K562 (cell line): Measurements from ENCODE around the gene SLC38A1. TPM values are rescaled to one million over a fixed set of nuclear protein-coding genes. Genes with fewer than 3 reads are reported as not detected.

Source experiments
- ATAC-seq: fragments of 200-7000 bp; cut with Tn5 transposase; 3 replicates; pipeline ENCODE4 v1.9.1; 2020; ENCODE audit warnings: moderate library complexity
- BruUV-seq: library from RNA; stranded (reverse); fragments of 400-500 nt; replicated peaks from 2 replicates; lab custom pipeline; 2021; lab: Mats Ljungman, UMichigan
- CTCF ChIA-PET: fragments of 300-600 bp; formaldehyde crosslinking; extraction: SDS; loops from one replicate; lab custom pipeline; 2021; ENCODE audit warnings: low intra/inter-chr PET ratio; lab: Yijun Ruan, JAX
- POLR2A ChIA-PET: fragments of 300-600, 350-650 bp; sonication (Branson Sonifier 250); formaldehyde crosslinking; extraction: SDS; loops from one replicate; lab custom pipeline; 2021; ENCODE audit warnings: antibody characterized with exemption, inconsistent platforms; lab: Yijun Ruan, JAX
- DNase-seq, 4 experiments: peaks; one replicate each; pipeline versions ENCODE4 v3.0.0 to v3.0.0-alpha.2; 2011 to 2018; ENCODE audit warnings: low spot score in 3 of 4, mixed read lengths in 3 of 4; ENCODE audit errors: extremely low read depth in 1 of 4
- FAIRE-seq: peaks from 2 replicates; lab custom pipeline; 2011; peaks lifted over from hg19 to GRCh38; lab: Jason Lieb, UNC
- H2AFZ ChIP-seq: 2 replicates; pipeline ENCODE4 v1.6.0; 2011; ENCODE audit warnings: low read depth, low read length, control low read depth, inconsistent platforms
- H3K27ac ChIP-seq: fragments of 200-600 bp; 3 replicates; pipeline ENCODE4 v1.8.0; 2011; ENCODE audit warnings: low read depth, mild to moderate bottlenecking, control low read depth, inconsistent platforms, low read length, moderate library complexity, mixed read lengths; ENCODE audit errors: extremely low read depth
- H3K27me3 ChIP-seq, 2 experiments: fragments of 300-600 bp in 1 of 2; 2 replicates in 1 of 2; 3 replicates in 1 of 2; pipeline versions ENCODE4 v1.6.0 to v1.8.0; 2011; ENCODE audit warnings: inconsistent platforms in 2 of 2, low read length in 2 of 2, mild to moderate bottlenecking in 1 of 2, mixed read lengths in 1 of 2, moderate library complexity in 1 of 2; ENCODE audit not compliant: control insufficient read depth in 2 of 2, insufficient read depth in 2 of 2
- H3K36me3 ChIP-seq: fragments of 300-600 bp; 3 replicates; pipeline ENCODE4 v1.8.0; 2011; ENCODE audit warnings: mild to moderate bottlenecking, low read length, inconsistent platforms; ENCODE audit not compliant: control insufficient read depth, insufficient read depth
- H3K4me1 ChIP-seq, 2 experiments: fragments of 200-600 bp in 1 of 2; replicated peaks in 1 of 2; 2 replicates in 1 of 2; 3 replicates in 1 of 2; pipeline versions ENCODE4 v1.5.1 to v1.8.0; 2011; ENCODE audit warnings: inconsistent platforms in 2 of 2, low read length in 2 of 2, mild to moderate bottlenecking in 1 of 2, mixed read lengths in 1 of 2, moderate library complexity in 1 of 2; ENCODE audit not compliant: control insufficient read depth in 2 of 2, insufficient read depth in 2 of 2
- H3K4me2 ChIP-seq: 2 replicates; pipeline ENCODE4 v1.6.1; 2011; ENCODE audit warnings: low read length, control low read depth, inconsistent platforms, mixed read lengths; ENCODE audit not compliant: insufficient read depth
- H3K4me3 ChIP-seq: fragments of 200-600 bp; sonication (generic), shearing (Covaris generic); 2 replicates; pipeline ENCODE4 v1.5.1; 2016; ENCODE audit warnings: control low read depth, inconsistent platforms
- H3K79me2 ChIP-seq: fragments of 200-600 bp; 3 replicates; pipeline ENCODE4 v1.8.0; 2011; ENCODE audit warnings: low read length, inconsistent platforms; ENCODE audit not compliant: control insufficient read depth, insufficient read depth
- H3K9ac ChIP-seq, 2 experiments: 2 replicates each; pipeline versions ENCODE4 v1.6.0 to v1.6.1; 2011; ENCODE audit warnings: low read depth in 2 of 2, low read length in 2 of 2, control low read depth in 1 of 2, inconsistent platforms in 1 of 2, mild to moderate bottlenecking in 1 of 2, mixed read lengths in 1 of 2; ENCODE audit not compliant: insufficient read depth in 1 of 2
- H3K9me1 ChIP-seq: one replicate; pipeline ENCODE4 v1.6.0; 2011; ENCODE audit warnings: inconsistent platforms, mild to moderate bottlenecking, low read length, moderate library complexity; ENCODE audit not compliant: control insufficient read depth, insufficient read depth
- H3K9me3 ChIP-seq: replicated peaks from 2 replicates; pipeline ENCODE4 v1.5.1; 2011; ENCODE audit warnings: low read depth, low read length, inconsistent platforms; ENCODE audit not compliant: control insufficient read depth, insufficient read depth
- H4K20me1 ChIP-seq: replicated peaks from 2 replicates; pipeline ENCODE4 v1.6.1; 2011; ENCODE audit warnings: low read length, inconsistent platforms, mixed read lengths; ENCODE audit not compliant: control insufficient read depth, insufficient read depth
- ARHGAP35 ChIP-seq: fragments of 450-650 bp; IDR thresholded peaks from 2 replicates; pipeline ENCODE4 v1.6.1; 2018; ENCODE audit not compliant: partially characterized antibody
- ATF7 ChIP-seq: fragments of 450-650 bp; IDR thresholded peaks from 2 replicates; pipeline ENCODE4 v1.7.1; 2014; ENCODE audit warnings: mild to moderate bottlenecking, moderate library complexity
- CBFB ChIP-seq: sonication (generic); formaldehyde crosslinking; IDR thresholded peaks from 2 replicates; pipeline ENCODE4 v1.4.0; 2020; ENCODE audit warnings: mild to moderate bottlenecking, missing genetic modification reagents
- CBX3 ChIP-seq, 2 experiments: IDR thresholded peaks; 1 replicate in 1 of 2; 2 replicates in 1 of 2; pipeline ENCODE4 v1.6.1; 2012; ENCODE audit warnings: inconsistent platforms in 2 of 2, low read length in 2 of 2, borderline replicate concordance in 1 of 2, control low read depth in 1 of 2
- CHD1 ChIP-seq: fragments of 200-600 bp; sonication (generic); IDR thresholded peaks from one replicate; pipeline ENCODE4 v1.6.1; 2012; ENCODE audit warnings: mild to moderate bottlenecking, moderate library complexity, low read length, inconsistent platforms
- DNMT1 ChIP-seq: fragments of 450-650 bp; IDR thresholded peaks from 2 replicates; pipeline ENCODE4 v1.6.1; 2016; ENCODE audit warnings: antibody characterized with exemption, mild to moderate bottlenecking
- ELF4 ChIP-seq: fragments of 450-650 bp; formaldehyde crosslinking; IDR thresholded peaks from 2 replicates; pipeline ENCODE4 v1.4.0; 2022; ENCODE audit warnings: missing genetic modification characterization
- MTA3 ChIP-seq: fragments of 450-650 bp; formaldehyde crosslinking; IDR thresholded peaks from 2 replicates; pipeline ENCODE4 v1.6.1; 2017; ENCODE audit warnings: mild to moderate bottlenecking, borderline replicate concordance
- MXD1 ChIP-seq: fragments of 250-450 bp; sonication (Bioruptor Pico); IDR thresholded peaks from 2 replicates; pipeline ENCODE4 v1.8.0; 2021; ENCODE audit warnings: borderline replicate concordance, mild to moderate bottlenecking, moderate library complexity; ENCODE audit not compliant: poor library complexity, severe bottlenecking
- NCOA4 ChIP-seq: fragments of 450-650 bp; IDR thresholded peaks from 2 replicates; pipeline ENCODE4 v1.6.1; 2018; ENCODE audit warnings: mild to moderate bottlenecking; ENCODE audit not compliant: partially characterized antibody
- POLR2AphosphoS2 ChIP-seq: IDR thresholded peaks from 2 replicates; pipeline ENCODE4 v1.6.1; 2012; ENCODE audit warnings: low read length, improper control_type of control experiment
- RB1 ChIP-seq: fragments of 450-650 bp; IDR thresholded peaks from 2 replicates; pipeline ENCODE4 v1.6.1; 2017; ENCODE audit warnings: low read depth, mild to moderate bottlenecking
- TGIF2 ChIP-seq: sonication (generic); formaldehyde crosslinking; IDR thresholded peaks from 2 replicates; pipeline ENCODE4 v1.8.1; 2022; ENCODE audit warnings: mild to moderate bottlenecking, missing genetic modification reagents, moderate library complexity
- YBX1 ChIP-seq: fragments of 450-650 bp; IDR thresholded peaks from 2 replicates; pipeline ENCODE4 v1.7.1; 2016; ENCODE audit warnings: mild to moderate bottlenecking
- ZNF184 ChIP-seq: sonication (generic); formaldehyde crosslinking; IDR thresholded peaks from 2 replicates; pipeline ENCODE4 v1.5.0; 2020; ENCODE audit warnings: missing genetic modification reagents
- ZNF224 ChIP-seq: sonication (generic); formaldehyde crosslinking; IDR thresholded peaks from 2 replicates; pipeline ENCODE4 v1.8.0; 2022; ENCODE audit warnings: mild to moderate bottlenecking, missing genetic modification reagents
- ZNF79 ChIP-seq: fragments of 250-450 bp; sonication (Bioruptor Pico); IDR thresholded peaks from 2 replicates; pipeline ENCODE4 v1.4.0; 2020; ENCODE audit warnings: low read depth, mild to moderate bottlenecking, moderate library complexity
- WGBS: fragments of 100-300 bp; shearing (Covaris generic); methylation state at CpG from one replicate; pipeline ENCODE4 v1.1.6; 2016; ENCODE audit warnings: low coverage, mixed read lengths; ENCODE audit not compliant: insufficient coverage; ENCODE audit errors: missing lambda C conversion rate; 5-methylcytosine and 5-hydroxymethylcytosine counted together
- in situ Hi-C: fragments of 300-500 bp; cut with MboI; formaldehyde crosslinking; loops from 4 replicates; pipeline ENCODE4 v1.15.0; 2018; ENCODE audit warnings: inconsistent platforms, mixed read lengths
- intact Hi-C: fragments of 100-400 bp; cut with micrococcal nuclease; formaldehyde crosslinking; loops from 2 replicates; pipeline ENCODE4 v1.14.2; 2022
- polyA plus RNA-seq, 8 experiments: library from polyadenylated mRNA; depleted of rRNA in 4 of 8; stranded (reverse) in 5 of 8; unstranded in 3 of 8; fragments of >200 nt; fragmentation: Nextera tagmentation in 2 of 8; fragmentation: Illumina TruSeq in 1 of 8; extraction: Ambion mirVana in 2 of 8; extraction: Trizol in 1 of 8; gene quantifications; 2 replicates each; pipeline versions ENCODE4 v1.2.1 to v1.2.3, GENCODE V29; 2011 to 2014; ENCODE audit warnings: inconsistent platforms in 1 of 8, missing spikeins in 1 of 8
- total RNA-seq, 7 experiments: library from RNA; depleted of rRNA in 6 of 7; stranded (reverse); fragments of >200 nt in 6 of 7; fragmentation: Illumina TruSeq in 2 of 7; extraction: Trizol in 2 of 7; gene quantifications; 2 replicates each; pipeline versions ENCODE4 v1.2.1 to v1.2.3, GENCODE V29; 2011 to 2021; ENCODE audit warnings: low replicate concordance in 1 of 7
- TF ChIP-seq, protein P1 (sequence below): fragments of 250-450 bp; sonication (Bioruptor Pico); IDR thresholded peaks from 2 replicates; pipeline ENCODE4 v1.8.0; 2022; ENCODE audit warnings: inconsistent platforms, mild to moderate bottlenecking, moderate library complexity, borderline replicate concordance
- TF ChIP-seq, protein P2 (sequence below): IDR thresholded peaks from 2 replicates; pipeline ENCODE4 v1.6.1; 2014; ENCODE audit warnings: antibody characterized with exemption
- TF ChIP-seq, protein P3 (sequence below): fragments of 200-800 bp; sonication (Bioruptor generic); IDR thresholded peaks from 2 replicates; pipeline ENCODE4 v1.6.1; 2017; ENCODE audit warnings: missing genetic modification characterization, missing compliant biosample characterization

Gene SLC38A1
- total and polyA plus RNA-seq, 9 of the 15 experiments (the other 6 are each of a cell fraction or from before 2014, with no cell fraction given), result 51.9 to 112 (median 75.0) TPM

- TF ChIP-seq, protein P1, sequence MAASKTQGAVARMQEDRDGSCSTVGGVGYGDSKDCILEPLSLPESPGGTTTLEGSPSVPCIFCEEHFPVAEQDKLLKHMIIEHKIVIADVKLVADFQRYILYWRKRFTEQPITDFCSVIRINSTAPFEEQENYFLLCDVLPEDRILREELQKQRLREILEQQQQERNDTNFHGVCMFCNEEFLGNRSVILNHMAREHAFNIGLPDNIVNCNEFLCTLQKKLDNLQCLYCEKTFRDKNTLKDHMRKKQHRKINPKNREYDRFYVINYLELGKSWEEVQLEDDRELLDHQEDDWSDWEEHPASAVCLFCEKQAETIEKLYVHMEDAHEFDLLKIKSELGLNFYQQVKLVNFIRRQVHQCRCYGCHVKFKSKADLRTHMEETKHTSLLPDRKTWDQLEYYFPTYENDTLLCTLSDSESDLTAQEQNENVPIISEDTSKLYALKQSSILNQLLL (CRISPR knock-in tag), result no peak
- TF ChIP-seq MXD1, result no peak
- no peak for TF ChIP-seq NCOA4
These were observed 100.4 kb downstream of the SLC38A1 start (continued) for GRCh38 chr12:46168426-46168825.

DNA sequence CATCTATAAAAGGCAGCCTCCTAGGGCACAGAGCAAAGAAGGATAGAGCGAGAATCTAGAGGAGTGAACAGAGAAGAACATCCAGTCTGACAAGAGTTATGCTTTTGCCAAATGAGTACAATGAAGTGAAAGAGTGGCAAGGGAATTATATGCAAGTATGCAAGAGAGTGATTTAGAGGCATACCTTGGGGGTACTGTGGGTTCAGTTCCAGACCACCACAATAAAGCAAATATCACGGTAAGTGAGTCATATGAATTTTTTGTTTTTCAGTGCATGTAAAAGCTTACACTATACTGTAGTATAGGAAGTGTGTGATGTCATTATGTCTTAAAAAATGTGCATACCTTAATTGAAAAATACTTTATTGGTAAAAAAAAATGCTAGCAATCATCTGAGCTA lies 101.4 kb downstream of the SLC38A1 start:
- H3K4me1 ChIP-seq, result no peaks in the 10 kb centered on the region
- H3K4me3 ChIP-seq, result no peak overlapping the region
- no peak overlapping the region for H3K27ac ChIP-seq
- FAIRE-seq (no peak), DNase-seq (no peak), ATAC-seq (no peak)
- no peaks in the 10 kb centered on the region for H3K9me3 ChIP-seq
- H3K79me2 ChIP-seq, result no peaks in the 10 kb centered on the region
- no peaks in the 10 kb centered on the region for H3K36me3 ChIP-seq
- no peak overlapping the region for H3K9ac ChIP-seq
- 0% methylated on average over 2 of the region's 2 CpGs for WGBS
- no peaks in the 10 kb centered on the region for H3K9me1 ChIP-seq
- ChIA-PET CTCF (no interaction called here), POLR2A (interaction anchor here (1.0 to 1.1 kb wide), 2 partner anchors 10 to 17 kb away, joined by 3 read pairs; no protein-coding TSS in a partner anchor)
- in situ Hi-C loops (no loop called here), intact Hi-C loops (no loop called here)
- no peak overlapping the region for H2AFZ ChIP-seq
- TF ChIP-seq MTA3, result no peak
- TF ChIP-seq, protein P2, sequence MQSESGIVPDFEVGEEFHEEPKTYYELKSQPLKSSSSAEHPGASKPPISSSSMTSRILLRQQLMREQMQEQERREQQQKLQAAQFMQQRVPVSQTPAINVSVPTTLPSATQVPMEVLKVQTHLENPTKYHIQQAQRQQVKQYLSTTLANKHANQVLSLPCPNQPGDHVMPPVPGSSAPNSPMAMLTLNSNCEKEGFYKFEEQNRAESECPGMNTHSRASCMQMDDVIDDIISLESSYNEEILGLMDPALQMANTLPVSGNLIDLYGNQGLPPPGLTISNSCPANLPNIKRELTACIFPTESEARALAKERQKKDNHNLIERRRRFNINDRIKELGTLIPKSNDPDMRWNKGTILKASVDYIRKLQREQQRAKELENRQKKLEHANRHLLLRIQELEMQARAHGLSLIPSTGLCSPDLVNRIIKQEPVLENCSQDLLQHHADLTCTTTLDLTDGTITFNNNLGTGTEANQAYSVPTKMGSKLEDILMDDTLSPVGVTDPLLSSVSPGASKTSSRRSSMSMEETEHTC, result no peak
- TF ChIP-seq ZNF184 (CRISPR knock-in tag), result no peak
- no peak for TF ChIP-seq CBX3 (IDR thresholded peaks at IDR 0.05; ENCODE audit: borderline replicate concordance in 1 of 2, low read length in 2 of 2)
- TF ChIP-seq ARHGAP35, result no peak
- TF ChIP-seq TGIF2 (CRISPR knock-in tag), result no peak
- no peak for TF ChIP-seq ZNF224 (CRISPR knock-in tag)
- no peak for TF ChIP-seq CHD1
- no peak for TF ChIP-seq DNMT1
- TF ChIP-seq ELF4 (CRISPR knock-in tag), result no peak
- no peak for TF ChIP-seq RB1
- no peak for TF ChIP-seq YBX1
- no peak for TF ChIP-seq ZNF79 (CRISPR knock-in tag)
- TF ChIP-seq, protein P3, sequence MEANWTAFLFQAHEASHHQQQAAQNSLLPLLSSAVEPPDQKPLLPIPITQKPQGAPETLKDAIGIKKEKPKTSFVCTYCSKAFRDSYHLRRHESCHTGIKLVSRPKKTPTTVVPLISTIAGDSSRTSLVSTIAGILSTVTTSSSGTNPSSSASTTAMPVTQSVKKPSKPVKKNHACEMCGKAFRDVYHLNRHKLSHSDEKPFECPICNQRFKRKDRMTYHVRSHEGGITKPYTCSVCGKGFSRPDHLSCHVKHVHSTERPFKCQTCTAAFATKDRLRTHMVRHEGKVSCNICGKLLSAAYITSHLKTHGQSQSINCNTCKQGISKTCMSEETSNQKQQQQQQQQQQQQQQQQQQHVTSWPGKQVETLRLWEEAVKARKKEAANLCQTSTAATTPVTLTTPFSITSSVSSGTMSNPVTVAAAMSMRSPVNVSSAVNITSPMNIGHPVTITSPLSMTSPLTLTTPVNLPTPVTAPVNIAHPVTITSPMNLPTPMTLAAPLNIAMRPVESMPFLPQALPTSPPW (CRISPR knock-in tag), result no peak
- TF ChIP-seq POLR2AphosphoS2, result no peak
- no peak for TF ChIP-seq CBFB (CRISPR knock-in tag)
- TF ChIP-seq ATF7, result no peak
- BruUV-seq, result no TSS peak
- no peaks in the 10 kb centered on the region for H3K27me3 ChIP-seq
- H3K4me2 ChIP-seq, result no peak overlapping the region
- H4K20me1 ChIP-seq, result no peaks in the 10 kb centered on the region
